ENCODE measurements around the gene GART.

GART gene

GRCh38 chr21:33559813-33560212 is 17.9 kb upstream of the GART start:
- no peaks in the 10 kb centered on the region for H3F3A ChIP-seq (ENCODE audit: insufficient read depth, low read length)
- H3K27me3 ChIP-seq (ENCODE audit: insufficient read depth, low read length) = no peaks in the 10 kb centered on the region
- H3K9ac ChIP-seq (ENCODE audit: low read length) = no peak overlapping the region
- H3K79me2 ChIP-seq (ENCODE audit: insufficient read depth, low read length) = peaks cover 48% of the 10 kb centered on the region
- H3K36me3 ChIP-seq (ENCODE audit: insufficient read depth, low read length) = peaks cover 97% of the 10 kb centered on the region
- H3K4me2 ChIP-seq (ENCODE audit: low read length) = no peak overlapping the region
- TF ChIP-seq CTCF (IDR thresholded peaks at IDR 0.05; ENCODE audit: low read length) (no peak), EZH2 (IDR thresholded peaks at IDR 0.05; ENCODE audit: borderline replicate concordance, low read length) (no peak)
- no peaks in the 10 kb centered on the region for H3K9me3 ChIP-seq (ENCODE audit: low read length)
- no peaks in the 10 kb centered on the region for H3K9me2 ChIP-seq (ENCODE audit: low read depth, low read length)
- no peaks in the 10 kb centered on the region for H3K4me1 ChIP-seq (ENCODE audit: insufficient read depth, low read length, severe bottlenecking)
- no peak overlapping the region for H2AFZ ChIP-seq (ENCODE audit: low read length)
- H4K20me1 ChIP-seq (ENCODE audit: insufficient read depth, low read length) = peaks cover 4% of the 10 kb centered on the region; the same call in 1 of the 2 replicates
- no peak overlapping the region for H3K4me3 ChIP-seq (ENCODE audit: low read depth, low read length, poor library complexity, severe bottlenecking)
- no peak overlapping the region for H3K27ac ChIP-seq (ENCODE audit: low read depth, low read length, poor library complexity, severe bottlenecking)

DNA sequence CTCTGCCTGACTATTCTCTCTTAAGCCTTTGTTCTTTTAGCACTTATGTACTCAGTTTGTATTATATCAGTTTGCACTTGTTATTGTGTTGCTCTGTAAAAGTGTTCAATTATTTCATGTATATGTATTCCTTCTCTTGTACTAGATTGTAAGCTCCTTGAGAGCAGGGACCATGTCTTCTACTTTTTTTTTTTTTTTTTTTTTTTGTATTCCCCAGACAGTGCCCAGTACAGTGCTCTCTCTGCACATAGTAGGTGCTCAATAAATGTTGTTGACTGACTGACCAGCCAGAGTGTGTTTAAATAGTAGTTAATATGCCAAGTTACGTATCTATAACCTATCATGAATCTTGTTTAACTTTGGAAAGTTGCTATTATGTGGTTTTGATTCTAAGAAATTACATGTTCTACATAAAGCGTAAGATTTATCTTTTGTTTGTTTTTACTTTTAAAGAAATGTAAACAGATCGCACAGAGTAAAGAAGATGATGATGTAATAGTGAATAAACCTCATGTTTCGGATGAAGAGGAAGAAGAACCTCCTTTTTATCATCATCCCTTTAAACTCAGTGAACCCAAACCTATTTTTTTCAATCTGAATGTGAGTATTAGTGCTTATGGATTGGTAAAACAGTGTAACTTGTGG is 17.0 kb upstream of the GART start:
- Histone ChIP-seq H3K4me1 (ENCODE audit: insufficient read depth, low read length, severe bottlenecking) (no peaks in the 10 kb centered on the region), H2AFZ (ENCODE audit: low read length) (no peak overlapping the region), H4K20me1 (ENCODE audit: insufficient read depth, low read length) (peaks cover 4% of the 10 kb centered on the region; the same call in 1 of the 2 replicates), H3K9me2 (ENCODE audit: low read depth, low read length) (no peaks in the 10 kb centered on the region), H3K9me3 (ENCODE audit: low read length) (no peaks in the 10 kb centered on the region), H3K36me3 (ENCODE audit: insufficient read depth, low read length) (peaks cover 97% of the 10 kb centered on the region), H3K27ac (ENCODE audit: low read depth, low read length, poor library complexity, severe bottlenecking) (no peak overlapping the region), H3K9ac (ENCODE audit: low read length) (no peak overlapping the region), H3K79me2 (ENCODE audit: insufficient read depth, low read length) (peaks cover 57% of the 10 kb centered on the region), H3F3A (ENCODE audit: insufficient read depth, low read length) (no peaks in the 10 kb centered on the region), H3K4me3 (ENCODE audit: low read depth, low read length, poor library complexity, severe bottlenecking) (no peak overlapping the region), H3K4me2 (ENCODE audit: low read length) (no peak overlapping the region), H3K27me3 (ENCODE audit: insufficient read depth, low read length) (no peaks in the 10 kb centered on the region)
- TF ChIP-seq EZH2 (IDR thresholded peaks at IDR 0.05; ENCODE audit: borderline replicate concordance, low read length) (no peak), CTCF (IDR thresholded peaks at IDR 0.05; ENCODE audit: low read length) (no peak)

- peaks cover 4% of the 10 kb centered on the region; the same call in 1 of the 2 replicates for H4K20me1 ChIP-seq (ENCODE audit: insufficient read depth, low read length)
- H3K79me2 ChIP-seq (ENCODE audit: insufficient read depth, low read length) = peaks cover 67% of the 10 kb centered on the region
Observed at GRCh38 chr21:33557447-33557846, 15.5 kb upstream of the GART start.

More at GRCh38 chr21:33557447-33557846, 15.5 kb upstream of the GART start:
- Histone ChIP-seq H3K27me3 (ENCODE audit: insufficient read depth, low read length) (no peaks in the 10 kb centered on the region), H3K9ac (ENCODE audit: low read length) (no peak overlapping the region), H3K36me3 (ENCODE audit: insufficient read depth, low read length) (peaks cover 97% of the 10 kb centered on the region), H3K9me2 (ENCODE audit: low read depth, low read length) (no peaks in the 10 kb centered on the region), H3F3A (ENCODE audit: insufficient read depth, low read length) (no peaks in the 10 kb centered on the region), H3K4me3 (ENCODE audit: low read depth, low read length, poor library complexity, severe bottlenecking) (no peak overlapping the region), H3K9me3 (ENCODE audit: low read length) (no peaks in the 10 kb centered on the region), H3K4me1 (ENCODE audit: insufficient read depth, low read length, severe bottlenecking) (no peaks in the 10 kb centered on the region), H3K27ac (ENCODE audit: low read depth, low read length, poor library complexity, severe bottlenecking) (no peak overlapping the region), H3K4me2 (ENCODE audit: low read length) (no peak overlapping the region), H2AFZ (ENCODE audit: low read length) (no peak overlapping the region)
- TF ChIP-seq EZH2 (IDR thresholded peaks at IDR 0.05; ENCODE audit: borderline replicate concordance, low read length) (no peak), CTCF (IDR thresholded peaks at IDR 0.05; ENCODE audit: low read length) (no peak)
